HepG2 (cell line): ENCODE results near the gene NRSN2. TPM values are rescaled to one million over a fixed set of nuclear protein-coding genes. Genes with fewer than 3 reads are reported as not detected.

Experiments used
- BRCA1 ChIP-seq: sonication (generic); formaldehyde crosslinking; IDR thresholded peaks from 2 replicates; pipeline ENCODE4 v1.4.0; 2020; ENCODE audit warnings: missing genetic modification reagents
- DNMT3B ChIP-seq: conservative IDR thresholded peaks from 2 replicates; pipeline ENCODE4 v1.6.1; 2016; ENCODE audit warnings: missing biosample characterization, control low read depth
- FOSL1 ChIP-seq: sonication (generic); formaldehyde crosslinking; IDR thresholded peaks from 2 replicates; pipeline ENCODE4 v1.9.0; 2021; ENCODE audit warnings: missing genetic modification reagents, borderline replicate concordance
- GFI1 ChIP-seq: sonication (generic); formaldehyde crosslinking; IDR thresholded peaks from 2 replicates; pipeline ENCODE4 v1.5.0; 2020; ENCODE audit warnings: missing genetic modification reagents, mild to moderate bottlenecking, borderline replicate concordance
- HNRNPK ChIP-seq: fragments of 200-400 bp; formaldehyde crosslinking; IDR thresholded peaks from 2 replicates; pipeline ENCODE4 v1.6.1; 2018; ENCODE audit warnings: low read length, low read depth, moderate library complexity, mild to moderate bottlenecking; ENCODE audit not compliant: poor library complexity, severe bottlenecking
- MBNL3 ChIP-seq: fragments of 250-450 bp; sonication (Bioruptor Pico); conservative IDR thresholded peaks from 2 replicates; pipeline ENCODE4 v1.8.0; 2022; ENCODE audit warnings: mild to moderate bottlenecking, inconsistent platforms
- POGK ChIP-seq: sonication (generic); formaldehyde crosslinking; conservative IDR thresholded peaks from 2 replicates; pipeline ENCODE4 v1.8.0; 2022; ENCODE audit warnings: mild to moderate bottlenecking, moderate library complexity, missing genetic modification reagents
- PTBP1 ChIP-seq: fragments of 200-400 bp; formaldehyde crosslinking; IDR thresholded peaks from 2 replicates; pipeline ENCODE4 v1.6.1; 2018; ENCODE audit warnings: low read length, low read depth; ENCODE audit not compliant: poor library complexity, severe bottlenecking
- REL ChIP-seq: sonication (generic); formaldehyde crosslinking; conservative IDR thresholded peaks from 2 replicates; pipeline ENCODE4 v1.8.0; 2022; ENCODE audit warnings: mild to moderate bottlenecking, missing genetic modification reagents, moderate library complexity
- SMYD3 ChIP-seq: sonication (generic); formaldehyde crosslinking; IDR thresholded peaks from 2 replicates; pipeline ENCODE4 v1.8.1; 2023; ENCODE audit warnings: mild to moderate bottlenecking, missing genetic modification reagents
- TFAP4 ChIP-seq: sonication (generic); IDR thresholded peaks from 2 replicates; pipeline ENCODE4 v1.6.1; 2016; ENCODE audit warnings: low read depth, borderline replicate concordance
- ZMAT3 ChIP-seq: sonication (generic); formaldehyde crosslinking; conservative IDR thresholded peaks from 2 replicates; pipeline ENCODE4 v1.7.0; 2021; ENCODE audit warnings: missing genetic modification reagents
- ZNF136 ChIP-seq: sonication (generic); formaldehyde crosslinking; IDR thresholded peaks from 2 replicates; pipeline ENCODE4 v1.8.1; 2022; ENCODE audit warnings: low read depth, mild to moderate bottlenecking, moderate library complexity, missing genetic modification reagents
- ZNF256 ChIP-seq: sonication (generic); formaldehyde crosslinking; conservative IDR thresholded peaks from 2 replicates; pipeline ENCODE4 v1.4.0; 2020; ENCODE audit warnings: missing genetic modification reagents
- ZNF264 ChIP-seq: sonication (generic); formaldehyde crosslinking; IDR thresholded peaks from 2 replicates; pipeline ENCODE4 v1.4.0; 2020; ENCODE audit warnings: missing genetic modification reagents
- ZNF292 ChIP-seq: sonication (generic); formaldehyde crosslinking; IDR thresholded peaks from 2 replicates; pipeline ENCODE4 v1.8.1; 2022; ENCODE audit warnings: mild to moderate bottlenecking, low read depth, missing genetic modification reagents, borderline replicate concordance
- ZNF563 ChIP-seq: sonication (generic); formaldehyde crosslinking; IDR thresholded peaks from 2 replicates; pipeline ENCODE4 v1.8.0; 2022; ENCODE audit warnings: mild to moderate bottlenecking, moderate library complexity, missing genetic modification reagents
- ZNF747 ChIP-seq: sonication (generic); formaldehyde crosslinking; IDR thresholded peaks from 2 replicates; pipeline ENCODE4 v1.8.1; 2023; ENCODE audit warnings: missing genetic modification reagents, mild to moderate bottlenecking, borderline replicate concordance
- ZNF776 ChIP-seq: sonication (generic); formaldehyde crosslinking; IDR thresholded peaks from 2 replicates; pipeline ENCODE4 v1.4.0; 2020; ENCODE audit warnings: mild to moderate bottlenecking, missing genetic modification reagents
- polyA plus RNA-seq, 8 experiments: library from polyadenylated mRNA; depleted of rRNA in 3 of 8; stranded (reverse) in 7 of 8; unstranded in 1 of 8; fragments of >200 nt; fragmentation: Illumina TruSeq in 4 of 8; extraction: Trizol in 4 of 8; gene quantifications; 2 replicates each; pipeline versions ENCODE4 v1.2.1 to v1.2.3, GENCODE V29; 2011 to 2016; ENCODE audit warnings: low read depth in 4 of 8, missing spikeins in 1 of 8, mixed read lengths in 1 of 8; ENCODE audit not compliant: insufficient read depth in 1 of 8
- total RNA-seq, 5 experiments: library from RNA; depleted of rRNA; stranded (reverse); fragments of >200 nt; fragmentation: Illumina TruSeq; extraction: Trizol; gene quantifications; 2 replicates each; pipeline ENCODE4 v1.2.3, GENCODE V29; 2016; ENCODE audit warnings: low read depth in 1 of 5
- TF ChIP-seq, protein P1 (sequence below): sonication (generic); formaldehyde crosslinking; IDR thresholded peaks from 2 replicates; pipeline ENCODE4 v1.4.0; 2020; ENCODE audit warnings: missing genetic modification reagents
- TF ChIP-seq, protein P2 (sequence below): sonication (generic); formaldehyde crosslinking; IDR thresholded peaks from 2 replicates; pipeline ENCODE4 v1.4.0; 2020; ENCODE audit warnings: mild to moderate bottlenecking, missing genetic modification reagents
- TF ChIP-seq, protein P3 (sequence below): IDR thresholded peaks from 2 replicates; pipeline ENCODE4 v1.6.1; 2016

NRSN2 gene
- total and polyA plus RNA-seq, 2 of the 13 experiments (the other 11 are each of a cell fraction or from before 2014, with no cell fraction given), result 32.3 to 49.4 TPM

DNA sequence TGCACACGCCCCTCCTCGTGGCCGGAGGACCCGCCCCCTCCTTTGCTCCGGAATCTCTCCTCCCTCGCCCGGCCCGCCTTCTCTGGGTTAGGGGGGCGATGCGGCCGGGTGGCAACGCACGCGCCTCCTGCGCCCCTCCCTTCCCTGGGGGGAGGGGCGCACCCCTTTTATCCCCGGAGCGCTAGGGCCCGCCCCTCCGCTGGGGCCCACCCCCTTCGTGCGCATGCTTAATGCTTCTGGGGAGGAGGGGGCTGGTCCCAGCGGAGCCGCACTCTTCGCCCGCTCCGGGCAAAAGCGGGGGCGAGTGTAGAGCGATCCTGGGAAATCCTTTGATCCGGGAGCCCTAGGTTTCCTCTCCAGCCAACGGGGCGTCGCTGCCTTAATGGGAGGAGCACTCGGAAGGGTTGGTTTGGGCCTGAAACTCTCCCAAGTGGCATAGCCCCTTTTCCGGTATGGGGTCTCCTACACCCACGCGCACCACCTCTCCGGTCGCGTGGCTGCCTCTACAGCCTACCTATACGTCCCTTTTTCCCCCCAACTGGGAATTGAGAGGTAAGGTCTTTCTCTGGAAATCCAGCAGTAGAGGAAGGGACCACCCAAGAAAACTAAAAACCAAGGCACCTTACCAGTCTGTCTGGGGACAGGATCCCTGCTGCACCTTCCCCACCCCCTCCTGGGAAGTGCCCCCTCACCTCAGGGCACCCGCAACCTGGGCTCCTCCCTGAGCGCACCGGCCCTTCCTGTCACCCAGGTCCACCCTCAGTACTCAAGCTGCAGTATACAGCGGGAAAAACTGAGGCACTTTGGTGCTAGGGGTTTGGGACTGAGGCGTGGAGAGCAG lies 19.5 kb upstream of the NRSN2 start (continued):
- TF ChIP-seq MBNL3, result no peak
- peak; percentile 60 for TF ChIP-seq POGK (CRISPR knock-in tag)
- peak; percentile 82 for TF ChIP-seq GFI1
- TF ChIP-seq ZNF747 (CRISPR knock-in tag), result no peak
- no peak for TF ChIP-seq FOSL1 (CRISPR knock-in tag)
- TF ChIP-seq ZNF292 (CRISPR knock-in tag), result no peak; the same call in 1 of the 2 replicates
- TF ChIP-seq SMYD3 (CRISPR knock-in tag), result no peak
- TF ChIP-seq, protein P1, sequence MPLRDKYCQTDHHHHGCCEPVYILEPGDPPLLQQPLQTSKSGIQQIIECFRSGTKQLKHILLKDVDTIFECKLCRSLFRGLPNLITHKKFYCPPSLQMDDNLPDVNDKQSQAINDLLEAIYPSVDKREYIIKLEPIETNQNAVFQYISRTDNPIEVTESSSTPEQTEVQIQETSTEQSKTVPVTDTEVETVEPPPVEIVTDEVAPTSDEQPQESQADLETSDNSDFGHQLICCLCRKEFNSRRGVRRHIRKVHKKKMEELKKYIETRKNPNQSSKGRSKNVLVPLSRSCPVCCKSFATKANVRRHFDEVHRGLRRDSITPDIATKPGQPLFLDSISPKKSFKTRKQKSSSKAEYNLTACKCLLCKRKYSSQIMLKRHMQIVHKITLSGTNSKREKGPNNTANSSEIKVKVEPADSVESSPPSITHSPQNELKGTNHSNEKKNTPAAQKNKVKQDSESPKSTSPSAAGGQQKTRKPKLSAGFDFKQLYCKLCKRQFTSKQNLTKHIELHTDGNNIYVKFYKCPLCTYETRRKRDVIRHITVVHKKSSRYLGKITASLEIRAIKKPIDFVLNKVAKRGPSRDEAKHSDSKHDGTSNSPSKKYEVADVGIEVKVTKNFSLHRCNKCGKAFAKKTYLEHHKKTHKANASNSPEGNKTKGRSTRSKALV (CRISPR knock-in tag), result no peak
- TF ChIP-seq PTBP1, result peak; percentile 92
- peak; percentile 99 for TF ChIP-seq HNRNPK
- TF ChIP-seq, protein P2, sequence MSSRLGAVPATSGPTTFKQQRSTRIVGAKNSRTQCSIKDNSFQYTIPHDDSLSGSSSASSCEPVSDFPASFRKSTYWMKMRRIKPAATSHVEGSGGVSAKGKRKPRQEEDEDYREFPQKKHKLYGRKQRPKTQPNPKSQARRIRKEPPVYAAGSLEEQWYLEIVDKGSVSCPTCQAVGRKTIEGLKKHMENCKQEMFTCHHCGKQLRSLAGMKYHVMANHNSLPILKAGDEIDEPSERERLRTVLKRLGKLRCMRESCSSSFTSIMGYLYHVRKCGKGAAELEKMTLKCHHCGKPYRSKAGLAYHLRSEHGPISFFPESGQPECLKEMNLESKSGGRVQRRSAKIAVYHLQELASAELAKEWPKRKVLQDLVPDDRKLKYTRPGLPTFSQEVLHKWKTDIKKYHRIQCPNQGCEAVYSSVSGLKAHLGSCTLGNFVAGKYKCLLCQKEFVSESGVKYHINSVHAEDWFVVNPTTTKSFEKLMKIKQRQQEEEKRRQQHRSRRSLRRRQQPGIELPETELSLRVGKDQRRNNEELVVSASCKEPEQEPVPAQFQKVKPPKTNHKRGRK, result no peak
- TF ChIP-seq DNMT3B (CRISPR knock-in tag), result no peak
- TF ChIP-seq BRCA1 (CRISPR knock-in tag), result no peak; the same call in 1 of the 2 replicates
- TF ChIP-seq ZNF563, result no peak; the same call in 1 of the 2 replicates
- 0 out of 2 replicates have a peak, but pooled peaks have one; percentile 50 for TF ChIP-seq ZNF264 (CRISPR knock-in tag)
- no peak for TF ChIP-seq ZNF136 (CRISPR knock-in tag)
- 0 out of 2 replicates have a peak, but pooled peaks have one; percentile 65 for TF ChIP-seq ZMAT3
- no peak for TF ChIP-seq REL (CRISPR knock-in tag)
- TF ChIP-seq ZNF256 (CRISPR knock-in tag), result no peak
- no peak for TF ChIP-seq ZNF776
- TF ChIP-seq TFAP4, result peak; percentile 61; the same call in 1 of the 2 replicates
- TF ChIP-seq, protein P3, sequence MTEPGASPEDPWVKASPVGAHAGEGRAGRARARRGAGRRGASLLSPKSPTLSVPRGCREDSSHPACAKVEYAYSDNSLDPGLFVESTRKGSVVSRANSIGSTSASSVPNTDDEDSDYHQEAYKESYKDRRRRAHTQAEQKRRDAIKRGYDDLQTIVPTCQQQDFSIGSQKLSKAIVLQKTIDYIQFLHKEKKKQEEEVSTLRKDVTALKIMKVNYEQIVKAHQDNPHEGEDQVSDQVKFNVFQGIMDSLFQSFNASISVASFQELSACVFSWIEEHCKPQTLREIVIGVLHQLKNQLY (CRISPR knock-in tag), result peak; percentile 46; the same call in 1 of the 2 replicates
